Measurements from ENCODE around the gene TTC39A.

The TTC39A gene

DNA sequence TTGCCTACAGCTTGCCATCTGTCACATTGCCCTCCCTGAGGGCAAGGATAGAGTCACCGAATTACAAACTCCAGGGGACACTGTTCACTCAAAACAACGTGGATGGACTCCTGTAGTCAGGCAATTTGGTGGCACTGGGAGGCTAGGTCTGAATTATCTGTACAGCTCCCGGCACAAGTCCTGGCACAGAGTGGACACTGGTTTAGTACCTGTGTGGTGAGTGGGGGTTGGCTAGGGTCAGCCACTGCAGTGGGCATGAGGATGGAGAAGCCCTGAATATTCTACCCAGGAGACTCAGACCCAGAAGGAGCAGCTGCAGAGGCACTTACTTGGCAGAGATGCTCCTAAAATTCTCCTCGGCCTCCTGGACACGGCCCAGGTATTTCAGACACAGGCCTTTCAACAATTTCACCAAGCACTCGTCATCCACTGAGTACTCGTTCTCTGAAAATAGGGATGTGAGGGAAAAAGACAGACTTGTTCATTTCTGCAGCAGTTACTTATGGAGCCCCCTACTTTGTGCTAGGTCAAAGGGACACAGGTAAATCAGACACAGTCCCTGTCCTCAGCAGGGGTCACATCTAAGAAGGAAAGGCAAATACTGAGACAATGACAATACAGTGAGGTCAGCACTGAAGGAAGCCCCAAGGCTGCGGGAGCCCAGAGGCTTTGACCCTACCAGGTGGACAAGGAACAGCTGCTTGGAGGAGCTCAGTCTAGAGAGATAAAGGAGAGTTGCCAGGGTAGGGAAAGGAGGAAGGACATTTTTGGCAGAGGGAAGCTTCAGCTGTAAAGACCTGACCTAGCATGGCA lies 40.5 kb downstream of the TTC39A start:
- no peak for DNase-seq (ENCODE audit: low spot score)
- TF ChIP-seq, protein P1, sequence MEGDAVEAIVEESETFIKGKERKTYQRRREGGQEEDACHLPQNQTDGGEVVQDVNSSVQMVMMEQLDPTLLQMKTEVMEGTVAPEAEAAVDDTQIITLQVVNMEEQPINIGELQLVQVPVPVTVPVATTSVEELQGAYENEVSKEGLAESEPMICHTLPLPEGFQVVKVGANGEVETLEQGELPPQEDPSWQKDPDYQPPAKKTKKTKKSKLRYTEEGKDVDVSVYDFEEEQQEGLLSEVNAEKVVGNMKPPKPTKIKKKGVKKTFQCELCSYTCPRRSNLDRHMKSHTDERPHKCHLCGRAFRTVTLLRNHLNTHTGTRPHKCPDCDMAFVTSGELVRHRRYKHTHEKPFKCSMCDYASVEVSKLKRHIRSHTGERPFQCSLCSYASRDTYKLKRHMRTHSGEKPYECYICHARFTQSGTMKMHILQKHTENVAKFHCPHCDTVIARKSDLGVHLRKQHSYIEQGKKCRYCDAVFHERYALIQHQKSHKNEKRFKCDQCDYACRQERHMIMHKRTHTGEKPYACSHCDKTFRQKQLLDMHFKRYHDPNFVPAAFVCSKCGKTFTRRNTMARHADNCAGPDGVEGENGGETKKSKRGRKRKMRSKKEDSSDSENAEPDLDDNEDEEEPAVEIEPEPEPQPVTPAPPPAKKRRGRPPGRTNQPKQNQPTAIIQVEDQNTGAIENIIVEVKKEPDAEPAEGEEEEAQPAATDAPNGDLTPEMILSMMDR (IDR thresholded peaks at IDR 0.05; ENCODE audit: borderline replicate concordance, control extremely low read depth, extremely low read depth, insufficient read depth, missing control alignments) = no peak
- in situ Hi-C loops (cut with MboI; ENCODE audit: low sequenced_read_pairs, unreplicated experiment) = no loop called here

DNA sequence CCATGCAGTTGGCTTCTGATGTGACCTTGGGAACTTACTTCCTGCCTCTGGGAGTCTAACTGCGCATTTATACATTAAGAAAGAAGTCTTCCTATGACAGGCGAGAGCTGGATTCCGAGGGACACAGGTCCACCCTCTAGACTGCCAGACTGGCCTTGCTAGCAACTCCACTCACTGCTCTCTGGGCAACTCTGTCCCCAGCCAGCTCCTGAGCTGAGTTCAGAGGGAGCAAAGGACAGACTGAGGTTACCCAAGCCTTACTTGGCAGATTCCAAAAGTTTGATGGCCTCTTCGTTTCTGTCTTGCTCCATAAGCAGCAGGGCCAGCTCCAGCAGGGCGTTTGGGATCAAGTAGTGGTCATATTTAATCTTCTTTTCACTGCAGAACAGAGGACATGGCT lies 41.8 kb downstream of the TTC39A start:
- DNase-seq (ENCODE audit: low spot score) = no peak

DNA sequence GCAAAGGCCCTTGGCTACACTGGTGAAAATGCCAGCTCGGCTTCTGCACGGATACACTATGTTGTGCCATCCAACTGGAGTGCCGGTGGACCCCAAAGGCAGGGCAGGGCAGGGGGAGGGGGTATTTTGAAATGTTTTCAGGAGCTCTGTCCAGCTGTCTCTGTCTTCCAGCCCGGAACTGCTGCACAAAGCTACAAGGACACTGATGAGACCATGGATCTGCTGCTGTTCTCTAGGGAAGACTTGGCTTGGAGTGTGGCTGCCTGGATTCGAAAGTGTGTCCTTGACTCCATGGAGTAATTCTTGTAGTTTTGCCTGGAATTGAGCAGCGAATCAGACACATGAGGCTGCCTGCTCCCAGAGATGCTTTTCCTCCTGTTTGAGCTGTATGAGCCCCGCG lies 42.4 kb downstream of the TTC39A start:
- no peak for DNase-seq (ENCODE audit: low spot score)
- in situ Hi-C loops (cut with MboI; ENCODE audit: low sequenced_read_pairs, unreplicated experiment) = no loop called here

More for the DNA sequence above, 41.8 kb downstream of the TTC39A start:
- in situ Hi-C loops (cut with MboI; ENCODE audit: low sequenced_read_pairs, unreplicated experiment) = no loop called here
- TF ChIP-seq, protein P1 (IDR thresholded peaks at IDR 0.05; ENCODE audit: borderline replicate concordance, control extremely low read depth, extremely low read depth, insufficient read depth, missing control alignments) = no peak

DNA sequence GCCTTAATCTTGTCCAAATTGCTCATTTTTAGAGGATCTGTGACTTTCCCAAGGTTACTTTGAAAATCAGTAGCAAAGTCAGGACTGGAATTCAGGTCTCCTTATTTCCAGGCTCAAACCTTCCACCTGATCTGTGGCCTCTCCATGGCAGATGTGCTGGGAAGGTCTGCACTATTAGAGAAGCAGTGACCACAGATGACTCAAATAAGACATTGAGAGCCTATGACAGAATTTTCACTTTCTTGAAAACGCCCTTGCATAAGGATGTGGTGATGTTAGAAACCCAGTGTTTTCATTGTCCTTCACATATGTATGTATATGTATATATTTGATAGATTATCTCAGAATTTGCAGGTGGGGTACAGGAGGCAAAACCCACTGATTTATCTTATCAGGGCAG lies 45.3 kb downstream of the TTC39A start:
- TF ChIP-seq, protein P1 (IDR thresholded peaks at IDR 0.05; ENCODE audit: borderline replicate concordance, control extremely low read depth, extremely low read depth, insufficient read depth, missing control alignments) = no peak
- in situ Hi-C loops (cut with MboI; ENCODE audit: low sequenced_read_pairs, unreplicated experiment) = no loop called here
- peak; percentile 77 for DNase-seq (ENCODE audit: low spot score)

More for the DNA sequence above, 42.4 kb downstream of the TTC39A start:
- TF ChIP-seq, protein P1 (IDR thresholded peaks at IDR 0.05; ENCODE audit: borderline replicate concordance, control extremely low read depth, extremely low read depth, insufficient read depth, missing control alignments) = no peak

DNA sequence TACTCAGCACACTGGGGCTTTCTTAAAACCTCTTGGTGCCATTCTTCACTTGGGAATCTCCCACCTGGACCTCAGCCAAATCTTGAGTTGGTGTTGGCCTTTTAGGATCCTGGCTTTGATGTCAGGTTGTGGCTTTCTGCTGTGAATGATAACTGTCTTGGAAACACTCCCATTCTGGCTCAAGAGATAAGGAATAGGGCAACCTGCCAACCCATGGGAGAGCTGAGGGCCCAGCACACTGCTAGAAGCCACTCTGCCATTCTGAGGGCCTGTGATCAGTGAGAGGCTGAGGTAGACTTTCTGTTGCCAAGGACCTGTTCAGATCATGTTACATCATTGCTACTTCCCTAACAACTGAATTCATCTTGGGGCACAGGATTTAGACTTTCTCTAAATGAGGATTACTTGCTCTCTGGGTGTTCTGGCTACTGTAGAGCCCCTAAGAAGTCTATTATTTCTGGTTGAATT lies 45.8 kb downstream of the TTC39A start:
- in situ Hi-C loops (cut with MboI; ENCODE audit: low sequenced_read_pairs, unreplicated experiment) = no loop called here
- DNase-seq (ENCODE audit: low spot score) = peak; percentile 58
- TF ChIP-seq, protein P1 (IDR thresholded peaks at IDR 0.05; ENCODE audit: borderline replicate concordance, control extremely low read depth, extremely low read depth, insufficient read depth, missing control alignments) = no peak

DNA sequence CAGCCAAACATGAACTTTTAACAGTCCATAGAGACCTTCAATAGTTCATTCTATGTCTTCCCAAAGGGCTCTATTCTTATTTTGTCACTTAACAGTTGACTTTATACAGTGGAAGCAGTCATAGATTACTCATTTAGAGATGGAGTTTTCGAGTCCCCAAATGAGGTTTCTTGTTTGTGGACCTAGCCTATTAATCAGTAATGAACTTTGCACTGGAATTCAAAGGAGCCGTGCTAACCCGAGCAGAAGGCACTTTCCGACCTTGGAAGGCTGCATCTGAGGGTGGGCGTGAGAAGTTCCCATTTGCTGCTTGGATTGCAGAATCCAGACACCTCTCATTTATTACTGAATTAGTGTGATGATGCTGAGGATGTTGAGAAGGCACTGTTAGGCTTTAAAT lies 46.4 kb downstream of the TTC39A start:
- TF ChIP-seq, protein P1 (IDR thresholded peaks at IDR 0.05; ENCODE audit: borderline replicate concordance, control extremely low read depth, extremely low read depth, insufficient read depth, missing control alignments) = no peak
- in situ Hi-C loops (cut with MboI; ENCODE audit: low sequenced_read_pairs, unreplicated experiment) = no loop called here

More for the DNA sequence above, 46.4 kb downstream of the TTC39A start:
- DNase-seq (ENCODE audit: low spot score) = no peak

All from GM13976 (cell line).